OCI-LY1 (cell line): ENCODE data around the gene ZNF232.

Source experiments
- H2AFZ ChIP-seq: fragments of 200-600 bp; sonication (generic), shearing (Covaris generic); 2 replicates; pipeline ENCODE4 v1.6.0; 2014; ENCODE audit warnings: antibody characterized with exemption, mild to moderate bottlenecking, low read length
- H3F3A ChIP-seq: fragments of 200-600 bp; sonication (generic), shearing (Covaris generic); 2 replicates; pipeline ENCODE4 v1.6.0; 2014; ENCODE audit warnings: mild to moderate bottlenecking, antibody characterized with exemption, low read length, moderate library complexity; ENCODE audit not compliant: insufficient read depth
- H3K27ac ChIP-seq: fragments of 200-600 bp; sonication (generic); 2 replicates; pipeline ENCODE4 v1.5.1; 2014; ENCODE audit warnings: low read length, mixed run types, mild to moderate bottlenecking, low read depth; ENCODE audit not compliant: poor library complexity, severe bottlenecking
- H3K27me3 ChIP-seq: fragments of 200-600 bp; sonication (generic); 2 replicates; pipeline ENCODE4 v1.6.0; 2014; ENCODE audit warnings: antibody characterized with exemption, mild to moderate bottlenecking, low read length, moderate library complexity; ENCODE audit not compliant: insufficient read depth
- H3K36me3 ChIP-seq: fragments of 200-600 bp; sonication (generic); 2 replicates; pipeline ENCODE4 v1.6.1; 2014; ENCODE audit warnings: mild to moderate bottlenecking, antibody characterized with exemption, low read length, moderate library complexity, mixed read lengths; ENCODE audit not compliant: insufficient read depth
- H3K4me1 ChIP-seq: fragments of 200-600 bp; sonication (generic); 2 replicates; pipeline ENCODE4 v1.5.1; 2014; ENCODE audit warnings: mild to moderate bottlenecking, low read length, moderate library complexity; ENCODE audit not compliant: insufficient read depth, severe bottlenecking
- H3K4me2 ChIP-seq: fragments of 200-600 bp; sonication (generic), shearing (Covaris generic); 2 replicates; pipeline ENCODE4 v1.6.1; 2014; ENCODE audit warnings: low read length
- H3K4me3 ChIP-seq: fragments of 200-600 bp; sonication (generic); 2 replicates; pipeline ENCODE4 v1.5.1; 2014; ENCODE audit warnings: low read length, low read depth, mild to moderate bottlenecking, mixed read lengths; ENCODE audit not compliant: poor library complexity, severe bottlenecking
- H3K79me2 ChIP-seq: fragments of 200-600 bp; shearing (Covaris generic); 2 replicates; pipeline ENCODE4 v1.6.1; 2016; ENCODE audit warnings: mixed run types, low read length, mixed read lengths; ENCODE audit not compliant: insufficient read depth
- H3K9ac ChIP-seq: fragments of 200-600 bp; sonication (generic), shearing (Covaris generic); 2 replicates; pipeline ENCODE4 v1.6.1; 2014; ENCODE audit warnings: mild to moderate bottlenecking, low read length, mixed read lengths
- H3K9me2 ChIP-seq: fragments of 200-600 bp; sonication (generic), shearing (Covaris generic); 2 replicates; pipeline ENCODE4 v1.6.1; 2014; ENCODE audit warnings: low read depth, mild to moderate bottlenecking, low read length, mixed read lengths
- H3K9me3 ChIP-seq: fragments of 200-600 bp; shearing (Covaris generic); 2 replicates; pipeline ENCODE4 v1.6.1; 2014; ENCODE audit warnings: low read length, mixed read lengths
- H4K20me1 ChIP-seq: fragments of 200-600 bp; sonication (generic), shearing (Covaris generic); 2 replicates; pipeline ENCODE4 v1.6.0; 2016; ENCODE audit warnings: mild to moderate bottlenecking, low read length; ENCODE audit not compliant: insufficient read depth
- EZH2 ChIP-seq: fragments of 200-600 bp; sonication (generic), shearing (Covaris generic); IDR thresholded peaks from 2 replicates; pipeline ENCODE4 v1.8.0; 2017; ENCODE audit warnings: borderline replicate concordance, mixed run types, mild to moderate bottlenecking, antibody characterized with exemption, low read length, moderate library complexity, mixed read lengths
- TF ChIP-seq, protein P1 (sequence below): fragments of 200-600 bp; sonication (generic), shearing (Covaris generic); IDR thresholded peaks from 2 replicates; pipeline ENCODE4 v1.5.1; 2017; ENCODE audit warnings: mild to moderate bottlenecking, antibody characterized with exemption, low read length, moderate library complexity, mixed read lengths

The ZNF232 gene

DNA sequence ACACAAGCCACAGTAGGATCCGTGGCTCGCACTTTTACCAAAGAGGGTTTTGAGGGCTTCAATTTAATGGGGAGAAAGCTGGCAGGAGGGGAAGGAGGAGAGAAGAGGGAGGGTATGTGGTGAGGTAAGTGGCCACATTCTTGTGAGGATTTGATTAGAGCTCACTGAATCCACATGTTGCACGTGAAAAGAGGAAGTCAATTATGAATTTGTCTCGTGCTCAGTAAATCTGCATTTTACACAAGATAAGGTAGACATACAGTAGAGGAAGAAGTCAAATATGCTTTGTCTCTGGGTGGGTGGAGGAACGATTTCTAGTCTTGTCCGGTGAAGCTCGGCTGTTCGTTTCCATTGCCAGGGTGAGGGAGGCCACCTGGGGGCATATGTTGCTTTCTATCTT is 862 bp downstream of the ZNF232 start:
- Histone ChIP-seq H3K4me1 (peaks cover 18% of the 10 kb centered on the region), H3K9me2 (no peaks in the 10 kb centered on the region), H3K9ac (peak overlapping the region; percentile 88), H3K4me2 (peak overlapping the region; percentile 69), H3K4me3 (peak overlapping the region; percentile 80), H2AFZ (no peak overlapping the region), H3K9me3 (peaks cover 25% of the 10 kb centered on the region), H3K36me3 (peaks cover 67% of the 10 kb centered on the region), H3K27me3 (no peaks in the 10 kb centered on the region), H3F3A (no peaks in the 10 kb centered on the region; the same call in 1 of the 2 replicates), H3K79me2 (no peaks in the 10 kb centered on the region), H3K27ac (peak overlapping the region; percentile 2), H4K20me1 (no peaks in the 10 kb centered on the region)
- no peak for TF ChIP-seq EZH2
- TF ChIP-seq, protein P1, sequence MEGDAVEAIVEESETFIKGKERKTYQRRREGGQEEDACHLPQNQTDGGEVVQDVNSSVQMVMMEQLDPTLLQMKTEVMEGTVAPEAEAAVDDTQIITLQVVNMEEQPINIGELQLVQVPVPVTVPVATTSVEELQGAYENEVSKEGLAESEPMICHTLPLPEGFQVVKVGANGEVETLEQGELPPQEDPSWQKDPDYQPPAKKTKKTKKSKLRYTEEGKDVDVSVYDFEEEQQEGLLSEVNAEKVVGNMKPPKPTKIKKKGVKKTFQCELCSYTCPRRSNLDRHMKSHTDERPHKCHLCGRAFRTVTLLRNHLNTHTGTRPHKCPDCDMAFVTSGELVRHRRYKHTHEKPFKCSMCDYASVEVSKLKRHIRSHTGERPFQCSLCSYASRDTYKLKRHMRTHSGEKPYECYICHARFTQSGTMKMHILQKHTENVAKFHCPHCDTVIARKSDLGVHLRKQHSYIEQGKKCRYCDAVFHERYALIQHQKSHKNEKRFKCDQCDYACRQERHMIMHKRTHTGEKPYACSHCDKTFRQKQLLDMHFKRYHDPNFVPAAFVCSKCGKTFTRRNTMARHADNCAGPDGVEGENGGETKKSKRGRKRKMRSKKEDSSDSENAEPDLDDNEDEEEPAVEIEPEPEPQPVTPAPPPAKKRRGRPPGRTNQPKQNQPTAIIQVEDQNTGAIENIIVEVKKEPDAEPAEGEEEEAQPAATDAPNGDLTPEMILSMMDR = no peak

DNA sequence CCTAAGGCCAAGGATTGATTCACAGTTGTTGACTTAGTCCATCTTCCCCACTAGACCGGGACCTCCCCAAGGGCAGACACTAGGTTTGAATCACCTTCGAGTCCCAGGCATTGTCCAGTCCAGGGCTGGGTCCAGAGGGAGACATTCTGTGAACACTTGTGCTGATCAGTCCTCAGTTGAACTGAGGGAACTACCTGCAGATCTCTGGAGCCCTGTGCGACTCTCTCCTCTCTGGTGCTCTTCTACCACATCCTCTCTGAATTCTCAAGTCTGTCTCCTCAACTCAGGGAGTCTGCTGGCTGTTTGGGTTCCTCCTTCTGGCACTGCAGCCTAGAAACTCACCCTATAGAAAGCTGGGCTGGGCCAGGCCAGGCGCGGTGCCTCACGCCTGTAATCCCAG is 10.8 kb downstream of the ZNF232 start:
- Histone ChIP-seq H3K9me3 (peaks cover 33% of the 10 kb centered on the region), H3K9ac (no peak overlapping the region), H2AFZ (no peak overlapping the region), H3K36me3 (peaks cover 7% of the 10 kb centered on the region), H3K27me3 (no peaks in the 10 kb centered on the region), H4K20me1 (no peaks in the 10 kb centered on the region), H3K9me2 (no peaks in the 10 kb centered on the region), H3K4me2 (no peak overlapping the region), H3K27ac (no peak overlapping the region), H3K4me3 (no peak overlapping the region), H3K4me1 (no peaks in the 10 kb centered on the region), H3K79me2 (no peaks in the 10 kb centered on the region), H3F3A (no peaks in the 10 kb centered on the region)
- no peak for TF ChIP-seq EZH2
- TF ChIP-seq, protein P1 = no peak

DNA sequence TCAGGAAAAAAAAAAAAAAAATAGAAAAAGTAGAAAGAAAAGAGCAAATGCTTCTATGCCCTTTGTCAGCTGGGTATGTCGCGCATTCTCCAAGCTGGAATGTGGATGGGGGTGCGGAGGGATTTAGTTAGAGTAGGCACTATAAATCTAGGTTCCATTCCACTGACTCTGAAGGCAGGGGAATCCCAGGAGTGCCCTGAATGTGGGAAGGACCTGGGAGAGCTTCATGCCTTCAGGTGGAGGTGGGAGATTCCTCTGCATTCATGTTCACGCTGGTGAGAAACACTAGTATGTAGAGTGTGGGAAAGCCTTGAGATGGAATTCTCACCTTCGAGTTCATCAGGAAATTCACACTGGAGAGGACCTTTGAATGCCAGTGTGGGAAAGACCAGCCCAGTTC is 12.4 kb downstream of the ZNF232 start:
- no peak overlapping the region for H3K4me2 ChIP-seq
- no peak overlapping the region for H3K9ac ChIP-seq
- H3K27me3 ChIP-seq = no peaks in the 10 kb centered on the region
- H3K9me3 ChIP-seq = peaks cover 39% of the 10 kb centered on the region
- H3F3A ChIP-seq = no peaks in the 10 kb centered on the region
- H3K9me2 ChIP-seq = no peaks in the 10 kb centered on the region
- H3K4me1 ChIP-seq = no peaks in the 10 kb centered on the region
- H4K20me1 ChIP-seq = no peaks in the 10 kb centered on the region
- no peak overlapping the region for H3K4me3 ChIP-seq
- TF ChIP-seq, protein P1 = no peak
- TF ChIP-seq EZH2 = no peak
- no peaks in the 10 kb centered on the region; the same call in 1 of the 2 replicates for H3K36me3 ChIP-seq
- no peak overlapping the region for H3K27ac ChIP-seq
- H2AFZ ChIP-seq = no peak overlapping the region
- H3K79me2 ChIP-seq = no peaks in the 10 kb centered on the region
